OCI-LY7 (cell line): ENCODE measurements around the gene SOD1.

Experiments
- EZH2phosphoT487 ChIP-seq: fragments of 200-600 bp; sonication (generic); IDR thresholded peaks from 2 replicates; pipeline ENCODE4 v1.6.1; 2018; ENCODE audit warnings: low read depth, borderline replicate concordance, mild to moderate bottlenecking, mixed run types, antibody characterized with exemption, low read length, moderate library complexity, mixed read lengths
- TF ChIP-seq, protein P1 (sequence below): fragments of 200-600 bp; sonication (generic); conservative IDR thresholded peaks from 2 replicates; pipeline ENCODE4 v1.5.1; 2014; ENCODE audit warnings: mild to moderate bottlenecking, antibody characterized with exemption, low read length, moderate library complexity, mixed read lengths

DNA sequence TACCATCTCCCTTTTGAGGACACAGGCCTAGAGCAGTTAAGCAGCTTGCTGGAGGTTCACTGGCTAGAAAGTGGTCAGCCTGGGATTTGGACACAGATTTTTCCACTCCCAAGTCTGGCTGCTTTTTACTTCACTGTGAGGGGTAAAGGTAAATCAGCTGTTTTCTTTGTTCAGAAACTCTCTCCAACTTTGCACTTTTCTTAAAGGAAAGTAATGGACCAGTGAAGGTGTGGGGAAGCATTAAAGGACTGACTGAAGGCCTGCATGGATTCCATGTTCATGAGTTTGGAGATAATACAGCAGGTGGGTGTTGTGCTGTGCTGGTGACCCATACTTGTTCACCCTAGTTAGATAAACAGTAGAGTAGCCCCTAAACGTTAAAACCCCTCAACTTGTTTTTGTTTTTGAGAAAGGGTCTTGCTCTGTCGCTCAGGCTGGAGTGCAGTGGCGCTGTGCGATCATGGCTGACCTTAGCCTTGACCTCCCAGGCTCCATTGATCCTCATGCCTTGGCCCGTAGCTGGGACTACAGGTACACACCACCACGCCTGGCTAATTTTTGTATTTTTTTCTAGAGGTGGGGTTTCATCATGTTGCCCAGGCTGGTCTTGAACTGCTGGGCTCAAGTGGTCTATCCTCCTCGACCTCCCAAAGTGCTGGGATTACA is 4.2 kb downstream of the SOD1 start:
- TF ChIP-seq, protein P1, sequence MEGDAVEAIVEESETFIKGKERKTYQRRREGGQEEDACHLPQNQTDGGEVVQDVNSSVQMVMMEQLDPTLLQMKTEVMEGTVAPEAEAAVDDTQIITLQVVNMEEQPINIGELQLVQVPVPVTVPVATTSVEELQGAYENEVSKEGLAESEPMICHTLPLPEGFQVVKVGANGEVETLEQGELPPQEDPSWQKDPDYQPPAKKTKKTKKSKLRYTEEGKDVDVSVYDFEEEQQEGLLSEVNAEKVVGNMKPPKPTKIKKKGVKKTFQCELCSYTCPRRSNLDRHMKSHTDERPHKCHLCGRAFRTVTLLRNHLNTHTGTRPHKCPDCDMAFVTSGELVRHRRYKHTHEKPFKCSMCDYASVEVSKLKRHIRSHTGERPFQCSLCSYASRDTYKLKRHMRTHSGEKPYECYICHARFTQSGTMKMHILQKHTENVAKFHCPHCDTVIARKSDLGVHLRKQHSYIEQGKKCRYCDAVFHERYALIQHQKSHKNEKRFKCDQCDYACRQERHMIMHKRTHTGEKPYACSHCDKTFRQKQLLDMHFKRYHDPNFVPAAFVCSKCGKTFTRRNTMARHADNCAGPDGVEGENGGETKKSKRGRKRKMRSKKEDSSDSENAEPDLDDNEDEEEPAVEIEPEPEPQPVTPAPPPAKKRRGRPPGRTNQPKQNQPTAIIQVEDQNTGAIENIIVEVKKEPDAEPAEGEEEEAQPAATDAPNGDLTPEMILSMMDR, result no peak
- TF ChIP-seq EZH2phosphoT487, result no peak
